IMR-90 (cell line): ENCODE measurements around the gene MORF4L2. TPM values are rescaled to one million over a fixed set of nuclear protein-coding genes. Genes with fewer than 3 reads are reported as not detected.
A peak's percentile ranks its signal among the peaks of the same experiment; 100 is the strongest.

Source experiments
- CEBPB ChIP-seq: IDR thresholded peaks from 2 replicates; pipeline ENCODE4 v1.6.1; 2012; ENCODE audit warnings: low read depth, low read length, improper control_type of control experiment
- FOS ChIP-seq: fragments of 150-350 bp; IDR thresholded peaks from 2 replicates; pipeline ENCODE4 v1.6.1; 2016; ENCODE audit warnings: low read depth, low read length
- MAFK ChIP-seq: IDR thresholded peaks from 2 replicates; pipeline ENCODE4 v1.6.1; 2012; ENCODE audit warnings: low read depth, low read length, improper control_type of control experiment
- RFX5 ChIP-seq: IDR thresholded peaks from 2 replicates; pipeline ENCODE4 v1.8.0; 2012; ENCODE audit warnings: low read depth, mild to moderate bottlenecking, low read length, moderate library complexity
- polyA plus RNA-seq, 3 experiments: library from polyadenylated mRNA; depleted of rRNA; stranded (reverse); fragments of >200 nt; gene quantifications; 2 replicates each; pipeline ENCODE4 v1.2.3, GENCODE V29; 2012; ENCODE audit warnings: low replicate concordance in 1 of 3
- total RNA-seq: library from RNA; depleted of rRNA; stranded (reverse); fragments of >200 nt; gene quantifications from 2 replicates; pipeline ENCODE4 v1.2.3, GENCODE V29; 2012
- TF ChIP-seq, protein P1 (sequence below): fragments of 150-350 bp; IDR thresholded peaks from 2 replicates; pipeline ENCODE4 v1.6.1; 2016; ENCODE audit warnings: low read depth, mild to moderate bottlenecking, low read length, moderate library complexity, borderline replicate concordance

The MORF4L2 gene
- total and polyA plus RNA-seq, 2 of the 4 experiments (the other 2 are of a cell fraction) = 795 to 1,218 TPM

DNA sequence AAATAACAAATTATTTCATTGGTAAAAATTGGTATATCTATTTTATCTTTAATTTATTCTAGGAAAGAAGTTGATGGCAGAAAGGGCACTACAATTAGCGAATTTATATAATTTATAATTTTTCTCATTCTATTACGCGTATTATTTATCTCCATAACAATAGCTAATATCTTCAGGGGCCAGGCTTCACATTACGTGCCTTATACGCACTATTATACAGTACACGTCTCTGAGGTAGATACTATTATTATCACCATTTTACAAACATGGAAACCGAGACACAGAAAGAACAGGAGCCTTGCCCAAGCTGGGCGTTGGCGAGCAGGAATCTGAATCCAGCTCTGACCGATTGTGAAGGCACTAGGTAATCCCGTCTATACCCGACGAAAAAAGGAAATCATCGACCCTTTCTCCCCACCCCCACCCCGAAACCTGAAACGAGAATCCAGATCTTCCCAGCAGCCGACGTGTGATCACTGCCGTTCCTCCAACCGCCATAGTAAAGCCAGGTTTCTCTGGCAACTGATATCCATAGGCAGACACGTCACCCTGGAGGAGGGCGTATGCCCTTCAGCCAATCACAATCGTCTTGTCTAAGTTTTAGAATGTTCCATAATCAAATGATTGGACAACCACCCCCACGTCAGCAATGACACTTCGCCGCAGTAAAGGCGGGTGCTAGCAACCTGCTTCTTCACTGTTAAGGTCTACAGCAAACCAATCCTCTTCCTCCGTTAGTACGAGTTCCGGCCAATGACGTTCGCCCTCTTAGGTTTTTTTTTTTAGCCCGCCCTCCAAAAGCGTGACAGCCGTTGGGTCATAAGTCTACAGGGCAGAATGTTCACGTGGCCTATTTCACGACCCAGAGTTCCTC lies at the start of gene MORF4L2 (continued):
- TF ChIP-seq CEBPB (no peak), RFX5 (0 out of 2 replicates have a peak, but pooled peaks have one; percentile 18), FOS (peak; percentile 37; the same call in 1 of the 2 replicates), MAFK (no peak)
- TF ChIP-seq, protein P1, sequence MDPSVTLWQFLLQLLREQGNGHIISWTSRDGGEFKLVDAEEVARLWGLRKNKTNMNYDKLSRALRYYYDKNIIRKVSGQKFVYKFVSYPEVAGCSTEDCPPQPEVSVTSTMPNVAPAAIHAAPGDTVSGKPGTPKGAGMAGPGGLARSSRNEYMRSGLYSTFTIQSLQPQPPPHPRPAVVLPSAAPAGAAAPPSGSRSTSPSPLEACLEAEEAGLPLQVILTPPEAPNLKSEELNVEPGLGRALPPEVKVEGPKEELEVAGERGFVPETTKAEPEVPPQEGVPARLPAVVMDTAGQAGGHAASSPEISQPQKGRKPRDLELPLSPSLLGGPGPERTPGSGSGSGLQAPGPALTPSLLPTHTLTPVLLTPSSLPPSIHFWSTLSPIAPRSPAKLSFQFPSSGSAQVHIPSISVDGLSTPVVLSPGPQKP = no peak
